Activated naive CD8-positive, alpha-beta T cell treated with anti-CD3 and anti-CD28 coated beads, Interleukin-2, amount 50 U/mL, for 24 hours (primary cell): Measurements from ENCODE around the gene SCN1A.

Source experiments
- ATAC-seq: fragments of 150-1000 bp; cut with Tn5 transposase; one replicate; pipeline ENCODE4 v1.10.0; 2021
- DNase-seq: peaks from one replicate; pipeline ENCODE4 v3.0.0; 2021
- H3K27ac Mint-ChIP-seq: one replicate; pipeline ENCODE4 v1.8.0; 2021; ENCODE audit warnings: mild to moderate bottlenecking, mixed read lengths
- H3K27me3 Mint-ChIP-seq: one replicate; pipeline ENCODE4 v1.8.0; 2021; ENCODE audit warnings: mixed read lengths
- H3K36me3 Mint-ChIP-seq: one replicate; pipeline ENCODE4 v1.8.0; 2021; ENCODE audit warnings: low read depth, mixed read lengths
- H3K4me1 Mint-ChIP-seq: one replicate; pipeline ENCODE4 v1.8.0; 2021; ENCODE audit warnings: mixed read lengths
- H3K4me3 Mint-ChIP-seq: one replicate; pipeline ENCODE4 v1.8.0; 2021; ENCODE audit warnings: mild to moderate bottlenecking, moderate library complexity, mixed read lengths
- H3K9me3 Mint-ChIP-seq: one replicate; pipeline ENCODE4 v1.8.0; 2021; ENCODE audit warnings: mixed read lengths

SCN1A gene

GRCh38 chr2:166127217-166128155 lies at the start of gene SCN1A:
SCN1A (minus strand) TSS chr2:166128020; CDS start chr2:166073621, 54,399 bp downstream.
- Mint-ChIP-seq H3K36me3 (no peaks in the 10 kb centered on the region), H3K9me3 (no peaks in the 10 kb centered on the region), H3K27me3 (peaks cover 18% of the 10 kb centered on the region), H3K4me3 (no peak within 1 kb of the TSS), H3K4me1 (peaks cover 3% of the 10 kb centered on the region), H3K27ac (no peak within 1 kb of the TSS)
- DNase-seq: no peak
- no peak for ATAC-seq

GRCh38 chr2:166173263-166173662 lies 45.4 kb upstream of the SCN1A start:
- Mint-ChIP-seq H3K4me1 (no peaks in the 10 kb centered on the region), H3K9me3 (no peaks in the 10 kb centered on the region), H3K4me3 (no peak overlapping the region), H3K36me3 (no peaks in the 10 kb centered on the region), H3K27ac (no peak overlapping the region), H3K27me3 (no peaks in the 10 kb centered on the region)
- no peak for DNase-seq
- ATAC-seq: no peak

GRCh38 chr2:166171216-166171615 lies 43.4 kb upstream of the SCN1A start:
- Mint-ChIP-seq H3K27me3 (no peaks in the 10 kb centered on the region), H3K4me3 (no peak overlapping the region), H3K27ac (no peak overlapping the region), H3K4me1 (no peaks in the 10 kb centered on the region), H3K36me3 (no peaks in the 10 kb centered on the region), H3K9me3 (no peaks in the 10 kb centered on the region)
- DNase-seq (no peak), ATAC-seq (no peak)

- H3K36me3 Mint-ChIP-seq: no peaks in the 10 kb centered on the region
- no peak for ATAC-seq
- H3K27ac Mint-ChIP-seq: no peak overlapping the region
- no peak overlapping the region for H3K4me3 Mint-ChIP-seq
- H3K4me1 Mint-ChIP-seq: no peaks in the 10 kb centered on the region
- DNase-seq: no peak
- no peaks in the 10 kb centered on the region for H3K9me3 Mint-ChIP-seq
- no peaks in the 10 kb centered on the region for H3K27me3 Mint-ChIP-seq
Observed at GRCh38 chr2:166170356-166170755, 42.5 kb upstream of the SCN1A start.

GRCh38 chr2:166167449-166167848 lies 39.6 kb upstream of the SCN1A start:
- Mint-ChIP-seq H3K27ac (no peak overlapping the region), H3K4me1 (no peaks in the 10 kb centered on the region), H3K36me3 (no peaks in the 10 kb centered on the region), H3K4me3 (no peak overlapping the region), H3K27me3 (no peaks in the 10 kb centered on the region), H3K9me3 (no peaks in the 10 kb centered on the region)
- ATAC-seq: no peak
- DNase-seq: no peak

GRCh38 chr2:166163775-166164174 lies 36.0 kb upstream of the SCN1A start:
- H3K27me3 Mint-ChIP-seq: no peaks in the 10 kb centered on the region
- H3K4me1 Mint-ChIP-seq: no peaks in the 10 kb centered on the region
- no peaks in the 10 kb centered on the region for H3K36me3 Mint-ChIP-seq
- DNase-seq: no peak
- no peak overlapping the region for H3K27ac Mint-ChIP-seq
- no peaks in the 10 kb centered on the region for H3K9me3 Mint-ChIP-seq
- ATAC-seq: no peak
- no peak overlapping the region for H3K4me3 Mint-ChIP-seq

GRCh38 chr2:166158546-166158945 lies 30.7 kb upstream of the SCN1A start:
- DNase-seq: no peak
- ATAC-seq: no peak
- Mint-ChIP-seq H3K4me3 (no peak overlapping the region), H3K27ac (no peak overlapping the region), H3K36me3 (no peaks in the 10 kb centered on the region), H3K9me3 (no peaks in the 10 kb centered on the region), H3K4me1 (no peaks in the 10 kb centered on the region), H3K27me3 (peaks cover 4% of the 10 kb centered on the region)

- no peak overlapping the region for H3K27ac Mint-ChIP-seq
- ATAC-seq: no peak
- DNase-seq: no peak
Observed at GRCh38 chr2:166157578-166157977, 29.8 kb upstream of the SCN1A start.

GRCh38 chr2:166156985-166157490 lies 29.2 kb upstream of the SCN1A start:
- no peak for ATAC-seq
- H3K4me3 Mint-ChIP-seq: no peak overlapping the region
- H3K36me3 Mint-ChIP-seq: no peaks in the 10 kb centered on the region
- H3K27me3 Mint-ChIP-seq: peaks cover 4% of the 10 kb centered on the region
- H3K9me3 Mint-ChIP-seq: no peaks in the 10 kb centered on the region
- H3K4me1 Mint-ChIP-seq: no peaks in the 10 kb centered on the region
- no peak overlapping the region for H3K27ac Mint-ChIP-seq
- DNase-seq: no peak

More at GRCh38 chr2:166157578-166157977, 29.8 kb upstream of the SCN1A start:
- Mint-ChIP-seq H3K36me3 (no peaks in the 10 kb centered on the region), H3K9me3 (no peaks in the 10 kb centered on the region), H3K4me1 (no peaks in the 10 kb centered on the region), H3K27me3 (peaks cover 4% of the 10 kb centered on the region), H3K4me3 (no peak overlapping the region)

GRCh38 chr2:166155589-166155988 lies 27.8 kb upstream of the SCN1A start:
- no peak overlapping the region for H3K27ac Mint-ChIP-seq
- H3K9me3 Mint-ChIP-seq: no peaks in the 10 kb centered on the region
- H3K4me3 Mint-ChIP-seq: no peak overlapping the region
- H3K4me1 Mint-ChIP-seq: no peaks in the 10 kb centered on the region
- no peak for ATAC-seq
- peaks cover 4% of the 10 kb centered on the region for H3K27me3 Mint-ChIP-seq
- H3K36me3 Mint-ChIP-seq: no peaks in the 10 kb centered on the region
- no peak for DNase-seq

GRCh38 chr2:166154685-166155338 lies 27.0 kb upstream of the SCN1A start:
- ATAC-seq (no peak), DNase-seq (no peak)
- Mint-ChIP-seq H3K27ac (no peak overlapping the region), H3K36me3 (no peaks in the 10 kb centered on the region), H3K9me3 (no peaks in the 10 kb centered on the region), H3K27me3 (peaks cover 4% of the 10 kb centered on the region), H3K4me1 (no peaks in the 10 kb centered on the region), H3K4me3 (no peak overlapping the region)

GRCh38 chr2:166152064-166152463 lies 24.2 kb upstream of the SCN1A start:
- no peak for ATAC-seq
- no peak overlapping the region for H3K4me3 Mint-ChIP-seq
- H3K9me3 Mint-ChIP-seq: no peaks in the 10 kb centered on the region
- no peaks in the 10 kb centered on the region for H3K36me3 Mint-ChIP-seq
- H3K4me1 Mint-ChIP-seq: no peaks in the 10 kb centered on the region
- peaks cover 4% of the 10 kb centered on the region for H3K27me3 Mint-ChIP-seq
- no peak overlapping the region for H3K27ac Mint-ChIP-seq
- no peak for DNase-seq

- Mint-ChIP-seq H3K4me3 (no peak overlapping the region), H3K27me3 (no peaks in the 10 kb centered on the region), H3K9me3 (no peaks in the 10 kb centered on the region), H3K36me3 (no peaks in the 10 kb centered on the region), H3K27ac (no peak overlapping the region), H3K4me1 (no peaks in the 10 kb centered on the region)
- DNase-seq (no peak), ATAC-seq (no peak)
Observed at GRCh38 chr2:166148500-166149400, 20.9 kb upstream of the SCN1A start.

GRCh38 chr2:166147883-166148282 lies 20.1 kb upstream of the SCN1A start:
- H3K27ac Mint-ChIP-seq: no peak overlapping the region
- no peaks in the 10 kb centered on the region for H3K27me3 Mint-ChIP-seq
- ATAC-seq (no peak), DNase-seq (no peak)
- no peak overlapping the region for H3K4me3 Mint-ChIP-seq
- no peaks in the 10 kb centered on the region for H3K4me1 Mint-ChIP-seq
- H3K36me3 Mint-ChIP-seq: no peaks in the 10 kb centered on the region
- H3K9me3 Mint-ChIP-seq: no peaks in the 10 kb centered on the region
